ENCODE data around the gene SULT2B1.

GRCh38 chr19:48616041-48616436, 64.1 kb downstream of the SULT2B1 start:
- TF ChIP-seq EP300 (conservative IDR thresholded peaks at IDR 0.05; ENCODE audit: poor library complexity, severe bottlenecking) (no peak), CTCF (IDR thresholded peaks at IDR 0.05; ENCODE audit: poor library complexity, severe bottlenecking) (no peak), EZH2 (IDR thresholded peaks at IDR 0.05; ENCODE audit: borderline replicate concordance, insufficient read depth, low read length, poor library complexity, severe bottlenecking) (no peak), POLR2AphosphoS5 (IDR thresholded peaks at IDR 0.05) (no peak), MXI1 (conservative IDR thresholded peaks at IDR 0.05; ENCODE audit: poor library complexity, severe bottlenecking) (no peak)

Measured in neural cell (in vitro differentiated cells).